K562 (cell line): ENCODE measurements around the gene BRPF1. TPM values are rescaled to one million over a fixed set of nuclear protein-coding genes. Genes with fewer than 3 reads are reported as not detected.
A peak's percentile ranks its signal among the peaks of the same experiment; 100 is the strongest.

ENCODE experiments used
- CREB3 ChIP-seq: fragments of 450-650 bp; conservative IDR thresholded peaks from 2 replicates; pipeline ENCODE4 v1.6.1; 2016; ENCODE audit warnings: missing genetic modification characterization, low read depth, mild to moderate bottlenecking, missing compliant biosample characterization, moderate library complexity
- E2F4 ChIP-seq: sonication (generic); formaldehyde crosslinking; IDR thresholded peaks from 2 replicates; pipeline ENCODE4 v1.8.0; 2022; ENCODE audit warnings: mild to moderate bottlenecking, low read depth, missing genetic modification reagents
- FOXK2 ChIP-seq, 2 experiments: fragments of 450-650 bp; IDR thresholded peaks in 1 of 2; conservative IDR thresholded peaks in 1 of 2; 2 replicates each; pipeline ENCODE4 v1.6.1; 2016; ENCODE audit warnings: low read depth in 2 of 2, mild to moderate bottlenecking in 1 of 2
- GTF3C2 ChIP-seq: IDR thresholded peaks from 3 replicates; pipeline ENCODE4 v1.6.1; 2011; ENCODE audit warnings: borderline replicate concordance, mild to moderate bottlenecking, moderate library complexity; ENCODE audit not compliant: insufficient read length; ENCODE audit errors: extremely low read depth
- HMG20B ChIP-seq: fragments of 250-450 bp; sonication (Bioruptor Pico); IDR thresholded peaks from 2 replicates; pipeline ENCODE4 v1.5.0; 2021; ENCODE audit warnings: mild to moderate bottlenecking
- MAX ChIP-seq: sonication (generic); formaldehyde crosslinking; IDR thresholded peaks from 2 replicates; pipeline ENCODE4 v1.9.0; 2022; ENCODE audit warnings: mild to moderate bottlenecking, missing genetic modification reagents
- MEIS2 ChIP-seq: fragments of 450-650 bp; IDR thresholded peaks from 2 replicates; pipeline ENCODE4 v1.6.1; 2014; ENCODE audit warnings: mild to moderate bottlenecking; ENCODE audit not compliant: partially characterized antibody
- RAD21 ChIP-seq, 2 experiments: fragments of 250-450 bp in 1 of 2; fragments of 450-650 bp in 1 of 2; sonication (Bioruptor Pico) in 1 of 2; formaldehyde crosslinking in 1 of 2; IDR thresholded peaks in 1 of 2; conservative IDR thresholded peaks in 1 of 2; 2 replicates each; pipeline versions ENCODE4 v1.4.0 to v1.8.0; 2020 to 2022; ENCODE audit warnings: mild to moderate bottlenecking in 2 of 2, moderate library complexity in 1 of 2
- SREBF2 ChIP-seq: sonication (generic); formaldehyde crosslinking; IDR thresholded peaks from 2 replicates; pipeline ENCODE4 v1.4.0; 2020; ENCODE audit warnings: mild to moderate bottlenecking, missing genetic modification reagents
- TARDBP ChIP-seq: fragments of 450-650 bp; IDR thresholded peaks from 2 replicates; pipeline ENCODE4 v1.6.1; 2016
- ZBTB9 ChIP-seq: fragments of 450-650 bp; formaldehyde crosslinking; IDR thresholded peaks from 2 replicates; pipeline ENCODE4 v1.4.0; 2020; ENCODE audit warnings: mild to moderate bottlenecking, moderate library complexity
- ZNF143 ChIP-seq: sonication (generic); formaldehyde crosslinking; IDR thresholded peaks from 2 replicates; pipeline ENCODE4 v1.9.0; 2022; ENCODE audit warnings: mild to moderate bottlenecking, missing genetic modification reagents
- ZNF311 ChIP-seq: fragments of 250-450 bp; sonication (Bioruptor Pico); IDR thresholded peaks from 2 replicates; pipeline ENCODE4 v1.4.0; 2020; ENCODE audit warnings: mild to moderate bottlenecking, moderate library complexity
- ZNF395 ChIP-seq: fragments of 200-800 bp; sonication (Bioruptor generic); IDR thresholded peaks from 2 replicates; pipeline ENCODE4 v1.6.1; 2017; ENCODE audit warnings: missing genetic modification characterization, missing compliant biosample characterization
- ZNF561 ChIP-seq: fragments of 450-650 bp; formaldehyde crosslinking; conservative IDR thresholded peaks from 2 replicates; pipeline ENCODE4 v1.4.0; 2020; ENCODE audit warnings: mild to moderate bottlenecking, moderate library complexity
- ZNF717 ChIP-seq: fragments of 250-450 bp; sonication (Bioruptor Pico); IDR thresholded peaks from 2 replicates; pipeline ENCODE4 v1.5.0; 2021
- polyA plus RNA-seq, 8 experiments: library from polyadenylated mRNA; depleted of rRNA in 4 of 8; stranded (reverse) in 5 of 8; unstranded in 3 of 8; fragments of >200 nt; fragmentation: Nextera tagmentation in 2 of 8; fragmentation: Illumina TruSeq in 1 of 8; extraction: Ambion mirVana in 2 of 8; extraction: Trizol in 1 of 8; gene quantifications; 2 replicates each; pipeline versions ENCODE4 v1.2.1 to v1.2.3, GENCODE V29; 2011 to 2014; ENCODE audit warnings: inconsistent platforms in 1 of 8, missing spikeins in 1 of 8
- total RNA-seq, 7 experiments: library from RNA; depleted of rRNA in 6 of 7; stranded (reverse); fragments of >200 nt in 6 of 7; fragmentation: Illumina TruSeq in 2 of 7; extraction: Trizol in 2 of 7; gene quantifications; 2 replicates each; pipeline versions ENCODE4 v1.2.1 to v1.2.3, GENCODE V29; 2011 to 2021; ENCODE audit warnings: low replicate concordance in 1 of 7

The BRPF1 gene
- total and polyA plus RNA-seq, 9 of the 15 experiments (the other 6 are each of a cell fraction or from before 2014, with no cell fraction given): 1.1 to 40.2 (median 23.5) TPM

- TF ChIP-seq CREB3 (tag): 0 out of 2 replicates have a peak, but pooled peaks have one; percentile 17
- TF ChIP-seq ZNF717 (CRISPR knock-in tag): no peak
- peak; percentile 88 to 89 for TF ChIP-seq FOXK2 (conservative IDR thresholded peaks at IDR 0.05 in 1 of 2, IDR thresholded peaks at IDR 0.05 in 1 of 2; ENCODE audit: low read depth in 2 of 2)
- no peak for TF ChIP-seq ZNF561 (CRISPR knock-in tag)
- peak; percentile 55; the same call in 1 of the 2 replicates for TF ChIP-seq MAX (CRISPR knock-in tag)
- no peak for TF ChIP-seq ZNF395 (CRISPR knock-in tag)
- peak; percentile 99 for TF ChIP-seq RAD21 (CRISPR knock-in tag; conservative IDR thresholded peaks at IDR 0.05 in 1 of 2, IDR thresholded peaks at IDR 0.05 in 1 of 2)
- TF ChIP-seq MEIS2: peak; percentile 97
- no peak for TF ChIP-seq ZNF143
- no peak for TF ChIP-seq GTF3C2
- no peak for TF ChIP-seq HMG20B (CRISPR knock-in tag)
- no peak for TF ChIP-seq ZNF311 (CRISPR knock-in tag)
- TF ChIP-seq TARDBP: no peak
- no peak for TF ChIP-seq E2F4
- TF ChIP-seq SREBF2 (CRISPR knock-in tag): no peak
- TF ChIP-seq ZBTB9: no peak
These were observed 15.6 kb upstream of the BRPF1 start (continued) for GRCh38 chr3:9715764-9716437.
